GM12873 (cell line): ENCODE measurements around the gene GAREM2.
A peak's percentile ranks its signal among the peaks of the same experiment; 100 is the strongest.

Source experiments
- TF ChIP-seq, protein P1 (sequence below): IDR thresholded peaks from 2 replicates; pipeline ENCODE4 v1.5.1; 2012; ENCODE audit warnings: low read depth, mild to moderate bottlenecking, moderate library complexity, low read length, control low read depth; ENCODE audit not compliant: insufficient read depth; ENCODE audit errors: missing control alignments

Gene GAREM2

DNA sequence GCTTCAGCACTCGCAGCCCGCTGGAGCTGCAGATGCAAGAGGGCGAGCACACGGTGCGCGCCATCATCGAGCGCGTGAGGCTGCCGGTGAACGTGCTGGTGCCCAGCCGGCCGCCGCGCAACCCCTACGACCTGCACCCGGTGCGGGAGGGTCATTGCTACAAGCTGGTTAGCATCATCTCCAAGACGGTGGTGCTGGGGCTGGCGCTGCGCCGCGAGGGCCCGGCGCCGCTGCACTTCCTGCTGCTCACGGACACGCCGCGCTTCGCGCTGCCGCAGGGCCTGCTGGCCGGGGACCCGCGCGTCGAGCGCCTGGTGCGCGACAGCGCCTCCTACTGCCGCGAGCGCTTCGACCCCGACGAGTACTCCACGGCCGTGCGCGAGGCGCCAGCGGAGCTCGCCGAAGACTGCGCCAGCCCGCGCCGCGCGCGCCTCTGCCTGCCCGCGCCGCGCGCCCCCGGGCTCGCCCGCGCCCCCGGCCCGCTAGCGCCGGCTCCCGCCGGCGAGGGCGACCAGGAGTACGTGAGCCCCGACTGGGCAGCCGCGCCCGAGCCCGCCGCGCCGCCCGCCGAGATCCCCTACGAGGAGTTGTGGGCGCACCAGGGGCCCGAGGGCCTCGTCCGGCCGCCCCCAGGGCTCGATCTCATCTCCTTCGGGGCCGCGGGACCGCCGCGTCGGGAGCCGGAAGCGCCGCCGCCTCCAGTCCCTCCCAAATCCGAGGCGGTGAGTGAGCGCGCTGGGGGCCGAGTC, 11.8 kb downstream of the GAREM2 start:
- TF ChIP-seq, protein P1, sequence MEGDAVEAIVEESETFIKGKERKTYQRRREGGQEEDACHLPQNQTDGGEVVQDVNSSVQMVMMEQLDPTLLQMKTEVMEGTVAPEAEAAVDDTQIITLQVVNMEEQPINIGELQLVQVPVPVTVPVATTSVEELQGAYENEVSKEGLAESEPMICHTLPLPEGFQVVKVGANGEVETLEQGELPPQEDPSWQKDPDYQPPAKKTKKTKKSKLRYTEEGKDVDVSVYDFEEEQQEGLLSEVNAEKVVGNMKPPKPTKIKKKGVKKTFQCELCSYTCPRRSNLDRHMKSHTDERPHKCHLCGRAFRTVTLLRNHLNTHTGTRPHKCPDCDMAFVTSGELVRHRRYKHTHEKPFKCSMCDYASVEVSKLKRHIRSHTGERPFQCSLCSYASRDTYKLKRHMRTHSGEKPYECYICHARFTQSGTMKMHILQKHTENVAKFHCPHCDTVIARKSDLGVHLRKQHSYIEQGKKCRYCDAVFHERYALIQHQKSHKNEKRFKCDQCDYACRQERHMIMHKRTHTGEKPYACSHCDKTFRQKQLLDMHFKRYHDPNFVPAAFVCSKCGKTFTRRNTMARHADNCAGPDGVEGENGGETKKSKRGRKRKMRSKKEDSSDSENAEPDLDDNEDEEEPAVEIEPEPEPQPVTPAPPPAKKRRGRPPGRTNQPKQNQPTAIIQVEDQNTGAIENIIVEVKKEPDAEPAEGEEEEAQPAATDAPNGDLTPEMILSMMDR = peak; percentile 77

DNA sequence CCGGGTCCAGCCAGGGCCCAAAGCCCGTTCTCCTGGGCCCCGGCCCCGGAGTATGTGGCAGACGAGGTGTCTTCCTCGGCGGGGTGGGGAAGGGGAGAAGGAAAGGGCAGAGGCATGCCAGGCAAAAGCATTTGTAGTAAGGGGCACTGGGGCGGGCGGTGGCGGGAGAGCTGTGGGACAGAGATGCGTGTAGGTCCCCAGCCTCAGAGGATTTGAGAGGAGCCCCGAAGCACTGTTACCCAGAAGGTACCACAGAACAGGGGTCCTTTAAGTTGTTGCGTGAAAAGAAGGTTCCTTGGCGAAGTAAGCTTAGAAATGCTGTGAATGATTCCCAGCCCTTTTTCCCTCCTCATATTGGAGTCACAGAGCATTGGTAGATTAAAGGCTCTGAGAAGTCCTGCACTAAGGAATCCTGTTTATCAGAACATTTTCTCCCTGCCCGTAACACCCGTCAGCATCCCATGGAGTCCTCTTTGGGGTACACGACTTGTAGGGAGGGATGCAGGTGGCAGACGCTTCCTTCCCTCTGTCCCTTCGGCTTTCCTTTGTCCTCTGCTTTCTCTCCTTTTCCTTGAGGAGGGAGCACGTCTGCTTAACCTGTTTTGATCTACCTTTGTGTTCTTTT, 12.5 kb downstream of the GAREM2 start:
- TF ChIP-seq, protein P1 = no peak

DNA sequence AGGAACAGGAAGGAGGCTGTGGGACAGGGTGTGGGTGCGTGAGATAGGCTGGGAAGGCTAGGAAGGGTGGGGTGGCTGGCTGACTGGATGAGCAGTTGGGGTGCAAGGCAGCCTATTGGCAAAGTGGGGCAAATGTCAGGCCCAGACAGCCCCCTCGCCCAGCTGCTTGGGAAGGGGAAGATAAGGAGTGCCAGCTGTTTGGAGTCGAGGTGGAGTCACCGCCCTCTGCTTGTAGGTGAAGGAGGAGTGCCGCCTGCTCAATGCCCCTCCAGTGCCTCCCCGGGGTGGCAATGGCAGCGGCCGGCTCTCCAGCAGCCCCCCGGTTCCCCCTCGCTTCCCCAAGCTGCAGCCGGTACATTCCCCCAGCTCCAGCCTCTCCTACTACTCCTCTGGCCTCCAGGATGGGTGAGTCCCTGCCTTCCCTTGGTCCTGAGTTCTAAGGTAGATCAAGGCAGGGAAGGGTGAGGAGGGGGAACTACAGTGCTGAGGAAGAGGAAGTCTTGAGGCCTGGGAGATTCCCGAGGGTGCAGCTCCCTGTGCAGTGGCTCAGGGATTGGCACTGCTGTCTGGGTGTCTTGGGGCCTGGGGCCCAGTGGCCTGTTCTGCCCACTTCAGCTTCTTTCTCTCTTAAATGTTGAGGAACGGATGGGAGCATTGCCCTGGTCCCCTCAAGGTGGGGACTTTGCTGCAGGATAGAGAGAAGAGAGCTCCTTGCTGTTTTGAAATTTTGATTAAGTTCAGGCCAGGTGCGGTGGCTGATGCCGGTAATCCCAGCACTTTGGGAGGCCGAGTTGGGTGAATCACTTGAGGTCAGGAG, 13.3 kb downstream of the GAREM2 start:
- TF ChIP-seq, protein P1 = no peak

DNA sequence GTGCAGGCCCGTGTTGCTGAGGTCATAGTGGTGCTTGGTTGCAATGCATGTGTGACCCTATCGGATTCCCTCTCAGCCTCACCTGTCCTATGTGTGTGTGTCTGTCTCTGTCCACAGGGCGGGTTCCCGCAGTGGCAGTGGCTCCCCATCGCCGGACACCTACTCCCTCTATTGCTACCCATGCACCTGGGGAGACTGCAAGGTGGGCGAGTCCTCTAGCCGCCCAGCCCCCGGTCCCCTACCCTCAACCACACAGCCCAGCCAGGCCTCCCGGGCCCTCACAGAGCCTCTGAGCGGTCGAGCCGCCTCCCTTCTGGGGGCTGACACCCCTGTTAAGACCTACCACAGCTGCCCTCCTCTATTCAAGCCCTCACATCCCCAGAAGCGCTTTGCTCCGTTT, 14.2 kb downstream of the GAREM2 start:
- TF ChIP-seq, protein P1 = no peak

DNA sequence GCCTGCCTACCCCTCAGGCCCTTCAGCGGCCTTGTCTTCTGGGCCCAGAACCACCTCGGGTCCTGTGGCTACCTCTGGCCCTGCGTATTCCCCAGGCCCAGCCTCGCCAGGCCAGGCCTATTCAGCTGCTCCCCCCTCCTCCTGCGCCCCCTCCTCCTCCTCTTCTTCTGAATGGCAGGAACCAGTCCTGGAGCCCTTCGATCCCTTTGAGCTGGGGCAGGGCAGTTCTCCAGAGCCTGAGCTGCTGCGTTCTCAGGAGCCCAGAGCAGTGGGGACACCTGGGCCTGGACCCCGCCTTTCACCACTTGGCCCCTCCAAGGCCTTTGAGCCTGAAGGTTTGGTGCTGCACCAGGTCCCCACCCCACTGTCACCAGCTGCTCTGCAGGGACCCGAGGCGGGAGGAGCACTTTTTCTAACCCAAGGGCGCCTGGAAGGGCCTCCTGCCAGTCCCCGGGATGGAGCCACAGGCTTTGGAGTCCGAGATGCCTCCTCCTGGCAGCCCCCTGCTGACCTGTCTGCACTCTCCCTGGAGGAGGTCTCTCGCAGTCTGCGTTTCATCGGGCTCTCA, 14.7 kb downstream of the GAREM2 start:
- TF ChIP-seq, protein P1 = no peak

DNA sequence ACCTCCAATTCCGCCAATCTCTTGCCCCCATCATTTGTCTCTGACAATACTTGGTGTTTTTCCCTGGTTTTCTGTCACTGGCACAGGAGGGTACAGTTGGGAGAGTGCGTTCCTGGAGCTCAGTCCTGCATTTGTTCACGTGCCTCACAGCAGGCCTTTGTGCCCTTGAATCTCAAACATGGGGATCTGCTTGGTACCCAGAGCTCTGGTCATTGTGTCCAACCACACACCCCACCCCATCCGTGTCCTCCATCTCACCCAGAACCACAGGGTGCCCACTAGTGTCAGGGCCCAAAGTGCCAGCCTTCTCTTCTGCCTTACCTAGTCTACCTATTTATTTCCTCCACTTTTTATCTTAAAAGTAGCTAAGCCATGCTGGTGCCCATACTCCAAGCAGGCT, 16.2 kb downstream of the GAREM2 start:
- TF ChIP-seq, protein P1 = no peak

DNA sequence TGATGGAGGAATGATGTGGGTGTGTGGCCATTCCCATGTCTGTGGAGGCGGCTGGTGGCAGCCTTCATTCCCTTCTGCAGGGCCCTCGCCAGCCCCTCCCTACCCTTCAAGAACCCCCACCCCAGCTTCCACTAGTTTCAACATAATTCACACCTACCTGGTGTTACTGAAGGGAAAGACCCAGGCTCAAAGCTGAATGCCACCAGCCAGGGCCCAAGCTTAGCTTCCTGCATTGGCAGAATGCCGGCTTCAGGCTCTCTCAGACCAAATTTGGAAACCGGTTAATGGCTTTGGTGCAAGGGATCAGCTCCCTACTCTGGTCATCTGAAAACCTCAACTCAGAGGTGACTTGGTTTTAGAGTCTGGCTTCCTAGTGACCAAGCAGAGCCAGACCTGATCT, 16.9 kb downstream of the GAREM2 start:
- TF ChIP-seq, protein P1 = no peak
